GM19468 (cell line): ENCODE results near the gene SLC44A1.
A peak's percentile ranks its signal among the peaks of the same experiment; 100 is the strongest.

Source experiments
- ATAC-seq: cut with Tn5 transposase; IDR thresholded peaks from one replicate; pipeline ENCODE4 v1.9.1; 2021; ENCODE audit warnings: mild to moderate bottlenecking, moderate library complexity, moderate number of reproducible peaks; ENCODE audit not compliant: unreplicated experiment; ENCODE audit errors: extremely low read depth

SLC44A1 gene

DNA sequence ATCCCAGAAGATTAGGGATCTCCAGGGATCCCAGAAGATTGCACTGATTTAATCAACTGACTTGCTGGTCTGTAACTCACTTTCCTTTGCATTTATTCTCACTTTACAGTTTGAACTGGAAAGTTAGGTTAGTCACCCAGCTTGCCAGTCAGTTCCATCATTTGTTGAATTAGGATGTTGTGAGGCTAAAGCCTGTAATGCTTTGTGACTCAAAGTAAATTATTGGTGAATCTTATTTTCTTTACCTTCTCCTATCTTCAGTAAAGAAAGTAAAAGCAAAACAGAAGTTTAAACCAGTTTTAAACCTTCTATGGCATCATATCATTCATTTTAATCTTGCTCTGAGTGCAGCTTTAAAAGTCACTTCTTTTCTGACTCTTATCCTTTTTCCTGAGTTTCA, 85.8 kb downstream of the SLC44A1 start:
- ATAC-seq: peak; percentile 7

DNA sequence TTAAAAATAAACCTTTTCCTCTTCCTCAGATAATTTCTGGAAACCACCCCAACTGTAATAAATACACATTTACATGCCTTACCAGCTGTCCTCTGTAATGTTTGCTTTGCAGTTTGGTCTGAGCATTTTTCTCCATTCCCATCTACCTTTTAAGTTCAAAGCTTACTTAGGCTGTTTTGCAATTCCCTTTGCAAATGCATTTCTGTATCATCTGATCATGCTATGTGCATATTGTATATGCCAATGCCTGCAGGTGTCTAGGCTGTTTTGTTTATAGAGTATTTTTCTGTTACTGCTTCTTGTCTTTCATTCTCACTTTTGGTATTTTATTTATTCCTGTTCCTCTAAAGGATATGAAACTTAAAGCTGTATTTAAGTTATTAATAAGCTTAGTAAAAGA, 86.3 kb downstream of the SLC44A1 start:
- peak; percentile 38 for ATAC-seq

DNA sequence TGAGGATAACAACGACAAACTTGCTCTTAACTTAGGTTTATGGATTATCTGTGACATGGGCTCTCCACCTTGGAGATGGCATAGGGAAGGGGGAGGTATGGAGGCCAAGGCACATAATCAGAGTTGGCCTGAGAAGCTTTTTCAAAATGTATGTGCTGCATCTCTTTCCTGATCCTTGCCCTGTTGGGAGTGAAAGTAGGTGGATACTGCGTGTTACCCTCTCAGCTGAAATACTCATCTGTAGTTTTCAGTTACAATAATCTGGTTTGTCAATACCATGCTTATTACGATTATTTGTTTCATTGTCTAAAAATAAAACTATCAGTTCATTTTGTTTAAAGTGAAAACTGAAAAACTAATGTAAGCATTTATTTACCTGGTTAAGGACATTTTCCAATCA, 86.7 kb downstream of the SLC44A1 start:
- ATAC-seq: no peak

DNA sequence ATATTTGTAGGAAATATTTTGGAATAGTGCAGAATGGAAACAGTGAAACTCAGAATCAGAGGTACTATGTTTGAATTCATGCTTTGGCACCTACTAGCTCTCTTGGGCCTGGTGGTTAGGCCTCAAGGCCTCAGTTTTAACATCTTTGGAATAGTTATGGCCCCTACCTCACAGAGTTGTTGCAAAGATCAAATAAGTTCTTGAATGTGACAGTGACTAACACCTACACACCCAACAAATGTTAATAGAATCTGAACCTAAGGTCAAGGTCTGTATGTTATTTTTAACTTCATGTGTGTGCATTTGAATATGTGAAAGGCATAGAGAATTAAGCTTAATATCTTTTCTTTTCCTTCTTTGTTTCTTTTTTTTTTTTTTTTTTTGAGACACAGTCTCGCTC, 87.3 kb downstream of the SLC44A1 start:
- no peak for ATAC-seq

DNA sequence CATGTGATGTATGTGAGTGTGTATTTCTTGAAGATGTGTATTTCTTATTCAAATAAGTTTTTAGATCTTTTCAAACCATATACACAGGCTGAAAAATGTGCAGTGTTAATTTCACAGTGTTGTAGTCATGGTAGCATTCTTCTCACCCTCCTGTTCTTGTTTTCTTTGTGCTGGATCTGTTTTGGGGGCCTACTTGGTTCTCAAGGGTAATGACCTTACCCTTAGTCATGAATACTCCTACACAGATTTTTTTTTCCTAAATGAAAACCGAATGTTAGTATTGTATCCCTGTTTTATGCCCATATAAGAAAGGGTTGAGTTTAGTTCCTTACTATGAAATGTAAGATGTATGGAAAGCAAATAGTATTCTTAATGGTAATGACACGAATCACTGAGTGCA, 88.0 kb downstream of the SLC44A1 start:
- no peak for ATAC-seq

DNA sequence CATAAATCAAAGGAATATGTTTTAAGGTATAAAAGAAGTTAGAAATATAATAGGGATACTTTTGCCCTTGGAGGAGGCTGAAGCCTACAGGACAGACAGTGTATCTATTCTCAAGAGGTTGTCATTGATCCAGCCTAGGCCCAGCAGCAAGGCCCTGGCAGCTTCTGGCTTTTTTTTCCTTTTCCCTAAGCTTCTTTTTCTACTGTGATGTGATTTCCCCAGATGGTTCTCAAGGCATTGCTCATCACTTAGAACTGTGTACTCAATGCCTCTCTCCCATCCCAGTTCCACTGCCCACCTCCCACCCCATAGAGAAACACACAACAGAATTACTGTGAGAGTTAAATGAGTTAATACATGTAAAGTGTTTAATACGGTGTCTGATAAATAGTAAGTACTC, 88.6 kb downstream of the SLC44A1 start:
- no peak for ATAC-seq

DNA sequence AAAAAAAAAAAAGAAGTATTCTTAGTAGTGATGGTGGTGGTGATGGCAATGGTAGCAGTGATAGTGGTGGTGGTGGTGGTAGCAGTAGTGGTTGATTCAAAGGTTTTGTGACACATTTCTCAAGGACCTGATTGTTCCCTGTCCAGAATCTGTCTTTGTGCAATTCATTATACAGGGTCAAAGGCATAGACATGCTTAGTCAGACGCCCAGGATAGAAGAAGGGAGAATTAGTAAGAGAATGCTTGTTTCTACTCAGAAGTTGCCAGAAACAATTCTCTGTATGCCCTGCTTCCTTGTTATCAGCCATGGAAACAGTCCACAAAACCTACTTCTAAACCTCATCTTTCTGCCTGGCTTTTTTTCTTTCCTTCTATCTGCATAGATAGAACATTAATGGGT, 89.4 kb downstream of the SLC44A1 start:
- no peak for ATAC-seq

DNA sequence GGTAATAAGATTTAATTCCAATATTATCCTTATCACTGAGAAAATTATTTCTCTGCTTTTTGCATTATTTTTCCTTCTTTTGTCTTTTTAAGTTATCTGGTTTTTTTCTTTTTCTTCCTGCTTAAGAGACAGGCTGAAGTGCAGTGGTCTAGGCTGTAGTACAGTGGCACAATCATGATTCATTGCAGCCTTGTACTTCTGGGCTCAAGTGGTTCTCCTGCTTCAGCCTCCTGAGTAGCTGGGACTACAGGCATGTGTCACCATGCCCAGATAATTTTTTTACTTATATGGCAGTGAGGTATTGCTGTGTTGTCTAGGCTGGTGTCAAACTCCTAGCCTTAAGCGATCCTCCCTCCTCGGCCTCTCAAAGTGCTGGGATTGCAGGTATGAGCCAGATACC, 93.9 kb downstream of the SLC44A1 start:
- ATAC-seq: no peak

DNA sequence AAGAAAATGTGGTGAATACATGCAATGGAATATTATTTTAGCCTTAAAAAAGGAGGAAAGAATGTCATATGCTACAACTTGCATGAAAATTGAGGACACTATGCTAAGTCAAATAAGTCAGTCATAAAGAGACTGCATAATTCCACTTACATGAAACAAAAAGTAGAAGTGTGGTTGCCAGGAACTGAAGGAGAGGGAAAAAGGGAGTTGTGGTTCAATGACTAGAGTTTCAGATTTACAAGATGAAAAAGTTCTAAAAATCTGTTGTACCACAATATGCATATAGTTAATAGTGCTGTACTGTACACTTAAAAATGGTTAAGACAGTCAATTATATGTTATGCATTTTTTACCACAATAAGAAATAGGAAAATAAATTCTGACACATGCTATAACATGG, 95.4 kb downstream of the SLC44A1 start:
- ATAC-seq: no peak

DNA sequence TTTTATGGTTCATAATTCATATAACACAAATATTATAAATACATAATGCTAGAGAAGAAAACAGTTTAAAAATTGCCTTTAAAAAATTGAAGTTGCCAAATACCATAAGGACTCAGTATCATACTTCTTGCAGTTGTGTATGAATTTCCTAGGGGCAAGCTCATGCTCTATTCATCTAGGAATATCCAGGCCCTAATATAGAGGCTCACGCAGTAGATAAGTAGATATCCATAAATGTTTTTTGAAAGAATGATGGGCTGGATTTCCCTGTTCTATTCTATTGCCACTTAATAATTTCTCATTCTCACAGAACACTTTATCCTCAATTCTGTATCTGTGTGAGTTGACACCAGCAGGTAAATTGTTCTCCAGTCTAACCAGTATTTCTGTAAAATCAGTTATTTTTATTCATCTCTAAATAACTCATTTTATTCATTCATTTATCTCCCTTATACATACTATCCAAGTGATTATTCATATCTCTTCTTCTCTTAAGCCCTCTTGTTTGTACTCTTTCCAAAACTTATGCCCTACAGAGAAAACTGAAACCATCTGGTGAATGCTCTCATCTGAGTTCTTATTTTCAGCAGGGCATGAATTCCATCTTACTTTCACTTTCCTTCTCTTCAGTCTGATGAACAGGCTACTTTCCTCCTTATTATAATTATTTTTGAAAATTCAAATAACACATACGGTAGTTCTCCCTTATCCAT, 97.1 kb downstream of the SLC44A1 start:
- peak; percentile 64 for ATAC-seq

DNA sequence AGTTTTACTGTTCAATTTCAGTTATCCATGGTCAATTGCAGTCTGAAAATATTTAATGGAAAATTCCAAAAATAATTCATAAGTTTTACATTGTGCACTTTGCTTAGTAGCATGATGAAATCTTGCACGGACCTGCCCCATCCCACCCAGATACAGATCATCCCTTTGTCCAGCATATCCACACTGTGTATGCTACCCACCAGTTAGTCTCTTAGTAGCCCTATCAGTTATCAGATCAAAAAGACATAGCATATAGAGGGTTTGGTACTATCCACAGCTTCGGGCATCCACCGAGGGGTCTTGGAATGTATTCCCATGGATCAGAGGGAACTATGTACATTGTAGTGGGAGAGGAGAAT, 97.7 kb downstream of the SLC44A1 start:
- ATAC-seq: no peak

DNA sequence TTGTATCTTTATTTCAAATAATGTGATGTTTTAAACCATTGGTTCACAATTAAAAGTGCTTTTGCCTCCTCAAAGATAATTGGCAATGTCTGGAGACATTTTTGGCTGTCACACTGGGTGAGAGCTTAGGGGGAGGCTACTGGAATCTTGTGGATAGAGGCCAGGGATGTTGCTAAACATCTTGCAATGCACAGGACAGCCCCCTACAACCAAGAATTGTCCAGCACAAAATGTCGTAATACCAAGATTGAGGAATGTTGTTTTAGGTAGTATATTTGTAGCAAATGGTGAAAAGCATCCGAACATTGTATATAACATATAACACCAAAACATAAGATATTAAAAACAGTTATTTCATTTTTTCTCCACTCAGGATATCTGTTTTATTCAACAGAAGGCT, 99.8 kb downstream of the SLC44A1 start:
- ATAC-seq: no peak

DNA sequence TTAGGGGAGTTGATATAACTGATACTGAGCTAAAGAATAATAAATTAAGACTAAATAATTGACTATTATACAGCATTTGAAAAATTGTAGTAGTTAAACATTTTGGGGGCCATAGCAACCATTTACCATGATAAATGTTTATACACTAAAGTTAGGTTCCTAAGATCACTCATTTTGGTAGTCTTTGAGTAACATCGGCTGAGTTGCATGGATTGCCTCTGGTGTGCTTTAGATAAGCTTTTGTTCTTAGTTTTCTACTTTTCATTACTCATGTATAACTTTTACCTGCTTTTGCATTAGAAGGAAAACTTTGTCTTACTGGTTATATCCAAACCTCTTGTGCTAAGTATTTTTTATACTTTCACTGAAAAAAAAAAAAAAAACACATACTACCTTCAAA, 101.2 kb downstream of the SLC44A1 start:
- ATAC-seq: no peak

DNA sequence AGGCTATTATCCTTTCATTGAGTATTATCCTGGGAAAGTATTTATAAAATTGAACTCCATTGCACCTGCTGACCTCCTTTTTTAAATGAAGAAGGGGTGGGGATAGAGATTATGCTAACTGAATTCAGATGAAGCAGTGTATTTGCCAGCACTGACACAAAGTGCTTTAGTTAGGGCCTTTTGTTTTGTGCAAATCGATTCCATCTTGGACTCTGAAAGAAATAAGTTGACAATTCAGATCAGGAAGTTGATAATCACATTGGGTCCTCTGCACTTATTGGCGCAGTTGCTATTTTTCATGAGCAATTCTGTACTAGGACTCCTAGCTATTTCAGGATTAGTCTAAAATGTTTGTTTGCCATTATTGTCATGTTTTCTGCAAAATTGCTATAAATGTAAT, 101.8 kb downstream of the SLC44A1 start:
- ATAC-seq: no peak

DNA sequence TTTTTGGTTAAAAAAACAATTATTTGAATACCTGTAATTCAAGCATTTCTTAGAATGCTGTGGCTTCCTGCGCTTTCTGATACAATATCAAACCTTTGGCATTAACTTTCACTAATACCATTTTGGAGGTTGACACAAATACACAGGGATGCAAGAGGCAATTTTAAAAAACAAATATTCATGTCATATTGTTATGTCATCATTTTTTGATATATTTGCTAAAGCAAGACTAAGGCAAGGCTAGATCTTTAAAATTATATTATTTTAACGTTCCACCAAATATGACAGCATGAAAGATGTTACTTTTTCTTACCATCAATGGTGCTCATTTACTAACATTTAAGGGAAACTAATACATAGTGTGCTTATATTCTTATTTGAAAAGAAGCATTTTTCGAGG, 110.0 kb downstream of the SLC44A1 start:
- no peak for ATAC-seq

DNA sequence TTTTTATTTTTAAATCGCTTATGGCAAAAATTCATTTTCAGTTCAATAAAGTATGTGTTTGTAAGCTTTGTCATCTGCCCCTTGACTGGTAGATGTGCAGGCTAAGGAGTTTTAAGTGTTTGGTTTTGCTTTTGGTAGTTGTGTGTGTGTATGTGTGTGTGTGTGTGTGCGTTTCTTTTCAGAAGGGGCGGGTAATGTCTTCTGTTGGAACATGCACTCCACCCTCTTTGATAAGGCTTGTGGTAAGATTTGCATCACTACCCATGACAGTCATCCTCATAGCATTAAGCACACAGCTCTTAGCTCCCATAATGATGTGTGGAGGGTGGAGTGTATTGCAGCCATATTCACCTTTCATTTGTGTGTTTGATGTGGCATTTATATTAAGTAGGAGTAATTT, 111.3 kb downstream of the SLC44A1 start:
- peak; percentile 23 for ATAC-seq

DNA sequence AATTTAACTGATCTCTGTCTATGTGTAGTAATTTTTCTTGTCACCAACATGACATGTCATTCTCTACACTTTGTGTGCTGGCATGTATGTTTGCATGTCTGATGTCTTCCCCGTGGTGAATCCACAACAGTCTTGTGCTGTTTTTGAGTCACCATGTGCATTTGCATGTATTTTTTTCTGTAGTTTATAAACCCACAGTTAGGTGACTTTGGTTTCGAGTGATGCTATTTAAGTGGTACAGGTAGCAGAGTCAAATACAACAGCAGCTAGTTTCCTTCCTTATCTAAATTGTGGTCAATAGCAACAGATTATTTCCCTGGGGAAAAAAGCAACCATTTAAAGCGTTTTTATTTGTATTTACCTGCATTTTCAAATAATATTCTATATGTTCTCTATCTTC, 113.5 kb downstream of the SLC44A1 start:
- peak; percentile 97 for ATAC-seq

DNA sequence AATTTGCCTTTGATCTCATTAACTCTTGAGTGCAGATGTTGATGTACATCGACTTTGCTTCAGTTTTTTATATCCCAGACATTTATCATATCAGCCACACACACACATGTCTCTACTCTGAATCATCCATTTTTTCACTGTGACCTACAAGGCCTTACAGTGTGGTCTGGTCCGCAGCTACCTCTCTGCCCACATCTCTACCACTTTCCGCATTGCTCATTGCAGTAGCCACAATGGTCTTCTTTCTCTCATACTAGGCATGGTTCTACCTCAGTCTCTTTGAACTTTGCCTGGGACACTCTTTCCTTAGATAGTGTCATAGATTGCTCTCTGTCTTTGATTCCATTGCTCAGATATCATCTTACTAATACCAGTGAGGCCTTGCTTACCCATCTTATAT, 115.4 kb downstream of the SLC44A1 start:
- no peak for ATAC-seq

DNA sequence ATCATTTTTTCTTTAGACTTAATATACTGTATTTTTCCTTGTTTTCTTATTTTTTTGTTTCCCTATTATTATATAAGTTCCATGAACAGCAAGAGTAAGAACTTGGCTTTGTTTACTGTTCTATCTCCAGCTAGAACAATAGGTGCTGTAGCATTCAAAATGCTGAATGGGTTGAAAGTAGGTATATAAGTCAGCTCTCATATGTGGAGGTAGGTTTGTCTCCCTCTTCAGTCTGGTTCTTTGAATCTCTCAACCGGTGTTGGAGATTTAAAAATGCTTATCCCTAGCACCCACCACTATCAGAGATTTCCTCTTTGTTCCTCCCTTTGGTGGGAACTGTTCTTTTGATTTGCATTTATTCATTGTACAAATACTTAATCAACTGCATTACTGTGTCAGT, 115.9 kb downstream of the SLC44A1 start:
- no peak for ATAC-seq

DNA sequence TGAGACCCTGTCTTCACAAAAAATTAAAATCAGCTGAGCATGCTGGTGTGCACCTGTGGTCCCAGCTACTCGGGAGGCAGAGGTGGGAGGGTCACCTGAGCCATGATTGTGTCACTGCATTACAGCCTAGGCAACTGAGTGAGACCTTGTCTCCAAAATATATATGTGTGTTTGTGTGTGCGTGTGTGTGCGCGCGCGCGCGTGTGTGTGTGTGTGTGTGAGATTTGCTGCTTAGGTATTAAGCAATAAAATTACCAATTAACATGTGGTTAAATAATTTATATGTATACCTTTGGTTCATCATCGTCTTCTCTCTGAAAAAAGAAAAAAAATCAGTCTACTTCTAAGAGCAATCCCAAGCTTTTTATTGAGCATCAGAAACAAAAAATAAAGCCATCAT, 117.4 kb downstream of the SLC44A1 start:
- ATAC-seq: no peak

DNA sequence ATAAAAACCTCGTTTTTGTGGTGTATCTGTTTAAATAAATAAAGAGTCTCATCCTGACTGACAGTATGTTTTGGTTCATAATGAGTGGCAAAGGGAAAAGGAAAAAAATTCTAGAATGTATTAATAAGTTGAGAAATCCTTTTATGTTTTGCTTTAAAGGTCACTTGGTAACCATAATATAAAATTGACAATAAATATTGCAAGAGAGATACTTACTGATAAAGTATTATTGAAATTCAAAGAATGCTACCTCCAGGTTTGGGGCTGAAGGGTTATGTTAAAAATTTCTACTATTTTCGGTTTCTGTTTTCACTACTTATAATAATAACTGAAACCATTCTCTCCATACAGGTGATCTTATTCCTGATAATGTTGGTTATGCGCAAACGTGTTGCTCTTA, 118.0 kb downstream of the SLC44A1 start:
- no peak for ATAC-seq

DNA sequence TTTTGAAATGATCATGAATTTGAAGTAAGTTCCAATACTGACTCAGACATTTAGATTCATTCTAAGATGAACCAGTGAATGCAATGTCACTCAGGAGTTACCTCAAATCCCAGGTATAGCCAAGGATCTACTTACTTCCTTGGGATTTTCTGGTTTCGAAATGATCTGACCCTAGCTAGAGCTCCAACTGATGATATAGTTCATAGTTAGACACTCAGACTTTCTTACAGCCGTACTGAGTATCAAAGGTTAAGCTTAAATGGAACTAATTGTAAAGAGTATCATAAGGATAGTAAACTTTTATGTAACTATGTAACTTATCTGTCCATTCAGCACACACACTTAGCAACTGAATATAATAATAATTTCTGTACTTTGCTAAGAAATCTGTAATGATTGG, 119.4 kb downstream of the SLC44A1 start:
- no peak for ATAC-seq

DNA sequence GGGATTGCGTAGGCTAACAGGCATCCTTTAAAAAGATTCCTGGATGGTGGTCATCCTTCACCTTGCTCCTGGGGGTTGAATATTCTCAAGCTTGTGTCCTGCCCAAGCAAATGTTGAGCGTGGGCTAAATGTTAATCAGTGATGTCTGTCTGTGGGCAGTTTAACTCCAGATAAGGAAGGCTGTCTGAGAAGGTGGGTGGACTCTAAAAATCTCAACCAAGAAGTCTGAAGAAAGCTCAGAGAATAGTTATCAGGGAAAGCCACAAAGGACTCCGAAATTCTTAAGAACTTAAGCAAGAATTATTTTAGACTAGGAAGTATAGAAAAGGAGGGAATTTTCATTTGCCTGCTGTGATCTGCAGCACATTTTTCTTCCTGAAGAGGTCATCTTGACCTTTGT, 125.5 kb downstream of the SLC44A1 start:
- ATAC-seq: no peak
